OCI-M1 (cell line): ENCODE data around the gene SAPCD1.
"Not testable (repeated sequence)": the region's sequence is repeated elsewhere in the genome, so short reads cannot be mapped to it uniquely, and the experiment has no call there.

Experiments used
- DNase-seq: peaks from one replicate; lab custom pipeline; 2025; lab: John Stamatoyannopoulos, UW

The SAPCD1 gene

GRCh38 chr6:31777667-31778050, 15.2 kb downstream of the SAPCD1 start:
- no peak for DNase-seq

DNA sequence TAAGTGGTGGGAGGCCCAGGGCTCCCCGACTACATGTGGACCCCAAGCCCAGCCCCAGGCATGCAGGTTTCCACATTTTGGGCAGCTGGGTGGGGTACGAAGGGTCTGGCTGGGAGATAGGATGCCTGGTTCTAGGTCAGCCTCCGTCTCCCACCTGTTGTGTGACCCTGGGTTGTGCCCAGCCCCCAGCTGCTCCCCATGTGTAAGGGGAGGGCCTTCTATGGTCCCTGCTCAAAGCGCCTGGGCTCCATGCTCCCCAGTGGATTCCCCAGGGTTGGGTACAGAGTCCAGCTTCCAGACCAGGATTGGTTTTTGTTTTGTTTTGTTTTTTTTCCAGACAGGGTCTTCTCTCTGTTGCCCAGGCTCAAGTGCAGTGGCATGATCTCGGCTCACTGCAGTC, 15.7 kb downstream of the SAPCD1 start:
- no peak for DNase-seq

DNA sequence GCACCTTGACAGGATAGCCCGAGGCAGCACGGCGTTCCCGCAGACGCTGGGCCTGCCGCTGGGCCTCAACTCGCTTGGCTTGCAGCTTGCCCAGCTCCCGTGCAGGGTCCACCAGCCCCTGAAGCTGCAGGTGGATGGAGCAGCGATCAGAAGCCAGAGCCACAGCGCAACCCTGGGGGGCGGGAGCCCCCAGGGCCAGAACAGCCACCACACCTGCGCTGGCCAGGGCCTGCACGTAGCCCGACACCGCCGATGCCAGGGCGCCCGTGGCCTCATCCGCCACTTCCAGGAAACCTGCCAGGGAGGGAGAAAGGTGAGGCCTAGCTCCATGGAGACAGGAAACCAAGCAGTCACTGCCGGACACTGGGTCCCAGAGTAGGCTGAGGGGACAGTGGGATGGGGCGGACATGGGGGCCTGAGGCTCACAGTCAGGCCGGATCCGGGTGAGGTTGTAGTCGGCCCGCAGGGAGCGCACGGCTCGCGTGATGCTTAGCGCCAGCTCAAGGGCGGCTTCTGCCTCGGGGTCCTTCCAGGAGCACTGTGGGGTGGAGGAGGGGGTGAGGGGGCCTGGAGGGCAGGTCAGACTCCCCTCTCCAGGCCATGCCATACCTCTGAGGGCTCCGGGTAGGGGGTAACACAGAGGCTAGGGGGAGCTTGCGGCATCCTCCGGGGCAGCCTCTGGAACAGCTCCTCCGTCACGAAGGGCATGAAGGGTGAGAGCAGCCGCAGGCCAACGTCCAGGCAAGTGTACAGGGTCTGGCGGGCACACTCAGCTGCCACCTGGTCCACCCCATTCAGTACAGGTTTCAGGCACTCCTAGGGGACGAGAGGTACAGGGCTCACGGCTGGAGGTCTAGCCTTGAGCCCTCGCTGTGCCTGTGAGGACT, 16.8 kb downstream of the SAPCD1 start:
- no peak for DNase-seq

DNA sequence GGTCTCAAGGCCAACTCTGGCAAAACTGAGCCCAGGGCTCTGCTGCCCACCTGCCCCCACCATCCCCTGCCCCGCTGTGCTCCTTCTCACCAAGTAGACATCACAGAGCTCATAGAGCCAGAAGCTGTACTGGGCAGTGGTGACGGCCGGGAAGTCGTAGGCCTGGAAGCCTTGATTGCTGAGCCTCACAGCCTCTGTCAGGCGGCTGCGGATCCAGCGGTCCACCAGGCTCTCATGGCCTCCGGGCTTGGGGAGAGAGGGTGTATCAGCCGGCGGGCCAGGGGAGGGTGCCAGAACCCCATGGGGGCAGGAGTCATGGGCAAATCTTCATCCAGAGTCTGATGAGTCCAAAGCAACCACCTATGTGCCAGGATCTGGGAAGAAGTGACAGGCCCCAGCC, 17.5 kb downstream of the SAPCD1 start:
- DNase-seq = no peak

GRCh38 chr6:31780507-31781243, 18.2 kb downstream of the SAPCD1 start:
- DNase-seq = no peak

DNA sequence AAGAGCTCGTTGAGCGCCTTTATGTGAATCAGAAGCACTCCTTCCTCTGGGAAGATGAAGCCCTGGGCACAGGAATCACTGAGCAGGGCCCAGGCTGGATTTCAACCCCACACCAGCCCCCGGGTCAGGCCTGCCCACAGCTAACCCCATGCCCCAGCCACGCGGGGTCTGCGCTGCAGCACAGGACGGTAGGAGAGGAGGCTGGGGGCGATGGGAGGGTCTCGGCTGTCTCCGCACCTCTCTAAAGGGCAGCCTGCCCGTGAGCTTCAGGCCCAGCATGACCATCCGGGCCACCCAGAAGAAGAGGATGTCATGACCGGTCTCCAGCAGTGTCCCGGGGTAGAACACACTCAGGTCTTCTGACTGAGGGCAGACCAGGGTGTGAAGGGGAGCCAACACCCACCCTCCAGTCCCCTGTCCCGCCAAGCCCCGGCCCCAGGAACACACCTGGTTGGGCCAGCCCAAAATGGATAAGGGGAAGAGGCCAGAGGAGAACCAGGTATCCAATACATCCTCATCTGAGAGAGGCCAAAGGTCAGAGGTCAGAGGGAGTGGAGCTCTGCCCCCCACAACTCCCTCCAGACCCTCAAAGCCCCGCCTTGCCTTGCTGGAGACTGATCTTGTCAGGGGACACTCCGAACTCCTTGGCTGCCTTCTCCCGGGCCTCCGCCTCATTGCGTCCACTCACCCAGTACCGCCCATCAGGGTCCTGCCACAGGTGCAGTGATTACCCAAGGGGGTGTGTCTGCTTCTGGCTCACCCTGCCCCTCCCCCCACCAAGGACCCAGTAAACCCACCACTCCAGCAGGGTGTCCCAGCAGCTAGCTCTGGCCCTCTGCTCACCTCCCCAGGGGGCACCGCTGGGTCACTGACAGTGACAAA, 19.0 kb downstream of the SAPCD1 start:
- no peak for DNase-seq

- no peak for DNase-seq
Observed at GRCh38 chr6:31782126-31782855, 19.8 kb downstream of the SAPCD1 start.

DNA sequence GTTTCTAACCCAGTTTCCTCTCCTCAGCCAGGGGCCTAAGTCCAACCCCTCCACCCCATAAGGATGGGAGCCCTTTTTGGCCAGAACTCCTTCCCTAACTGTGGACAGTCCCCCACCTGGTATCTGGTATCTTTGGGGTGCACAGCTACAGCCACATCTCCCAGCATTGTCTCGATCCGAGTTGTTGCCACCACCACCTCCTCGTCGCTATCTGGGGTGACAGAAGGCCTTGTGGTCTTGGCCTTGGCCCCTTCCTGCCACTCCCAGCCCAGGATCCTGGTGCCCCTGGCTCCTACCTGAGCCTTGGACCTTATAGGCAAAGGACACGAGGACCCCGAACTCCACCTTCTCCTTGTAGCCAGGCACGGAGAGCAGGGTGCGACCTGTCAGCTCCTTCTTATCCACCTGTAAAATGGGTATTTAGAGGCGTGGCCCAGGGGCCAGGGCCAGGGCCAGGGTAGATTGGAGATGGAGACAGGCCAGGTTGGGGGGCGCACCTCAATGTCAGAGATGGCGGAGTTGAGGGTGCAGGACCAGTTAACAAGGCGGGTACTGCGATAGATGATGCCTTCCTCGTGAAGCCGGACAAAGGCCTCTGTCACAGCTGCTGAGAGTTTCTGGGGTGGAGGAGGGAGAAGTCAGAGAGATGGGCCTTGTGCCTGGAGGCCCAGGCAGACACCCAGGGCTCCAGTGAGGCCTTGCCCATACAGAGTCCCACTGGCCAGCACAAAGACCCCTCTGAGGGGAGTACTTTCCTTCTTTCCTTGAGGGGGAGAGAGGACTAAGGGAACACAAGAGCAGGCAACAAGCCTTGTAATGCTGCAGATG, 21.9 kb downstream of the SAPCD1 start:
- no peak for DNase-seq

DNA sequence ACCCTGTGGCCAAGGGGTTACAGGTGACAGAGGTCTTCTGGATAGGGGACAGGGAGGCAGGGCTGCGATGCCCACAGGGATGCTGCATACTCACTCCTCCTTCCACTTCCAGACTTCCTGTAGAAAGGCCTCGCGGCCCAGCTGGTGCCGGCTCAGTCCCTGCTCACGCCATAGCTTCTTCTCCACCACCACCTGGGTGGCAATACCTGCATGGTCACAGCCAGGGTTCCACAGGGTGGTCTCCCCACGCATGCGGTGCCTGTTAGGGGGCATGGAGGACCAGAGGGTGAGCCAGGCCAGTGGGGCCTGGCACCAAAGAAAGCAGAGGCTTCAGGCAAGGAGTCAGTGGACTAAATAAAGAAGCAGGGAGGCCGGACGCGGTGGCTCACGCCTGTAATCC, 23.0 kb downstream of the SAPCD1 start:
- no peak for DNase-seq

DNA sequence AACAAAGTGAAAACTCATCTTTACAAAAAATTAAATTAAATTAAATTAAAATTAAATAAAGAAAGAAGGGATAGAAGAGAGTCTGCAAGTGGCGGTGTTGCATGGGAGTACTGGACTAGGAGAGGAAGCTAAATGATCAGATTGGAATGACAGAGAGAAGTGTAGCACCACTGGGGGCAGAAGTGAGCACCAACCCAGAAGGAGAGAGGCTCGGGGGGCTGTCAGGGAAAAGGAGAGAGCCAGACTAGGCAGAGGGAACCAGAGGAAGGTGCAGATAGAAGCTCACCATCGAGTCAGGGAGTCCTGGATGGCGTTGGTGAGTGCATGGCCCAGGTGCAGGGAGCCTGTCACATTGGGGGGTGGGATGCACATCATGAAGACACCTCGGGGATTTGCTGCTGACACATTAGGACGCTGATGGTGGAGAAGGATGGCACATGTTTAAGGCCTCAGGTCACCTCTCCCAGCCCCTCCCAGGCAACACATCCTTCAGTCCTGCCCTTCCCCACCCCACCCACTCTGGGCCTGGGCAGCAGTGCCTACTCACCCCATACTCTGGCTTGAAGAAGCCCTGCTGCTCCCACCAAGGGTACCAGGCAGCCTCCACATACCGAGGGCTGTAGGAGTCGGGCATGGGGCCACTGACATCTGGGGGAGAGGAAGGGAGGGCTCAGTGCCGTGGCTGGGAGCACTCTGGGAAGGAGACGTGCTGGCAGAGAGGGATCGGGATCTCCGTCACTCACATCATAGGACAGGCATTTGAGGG, 29.1 kb downstream of the SAPCD1 start:
- peak; percentile 83 for DNase-seq

GRCh38 chr6:31792090-31792374, 29.6 kb downstream of the SAPCD1 start:
- DNase-seq = no peak

GRCh38 chr6:31792761-31793171, 30.3 kb downstream of the SAPCD1 start:
- no peak for DNase-seq

- not testable (repeated sequence) for DNase-seq
Observed at GRCh38 chr6:31793927-31794245, 31.4 kb downstream of the SAPCD1 start.

DNA sequence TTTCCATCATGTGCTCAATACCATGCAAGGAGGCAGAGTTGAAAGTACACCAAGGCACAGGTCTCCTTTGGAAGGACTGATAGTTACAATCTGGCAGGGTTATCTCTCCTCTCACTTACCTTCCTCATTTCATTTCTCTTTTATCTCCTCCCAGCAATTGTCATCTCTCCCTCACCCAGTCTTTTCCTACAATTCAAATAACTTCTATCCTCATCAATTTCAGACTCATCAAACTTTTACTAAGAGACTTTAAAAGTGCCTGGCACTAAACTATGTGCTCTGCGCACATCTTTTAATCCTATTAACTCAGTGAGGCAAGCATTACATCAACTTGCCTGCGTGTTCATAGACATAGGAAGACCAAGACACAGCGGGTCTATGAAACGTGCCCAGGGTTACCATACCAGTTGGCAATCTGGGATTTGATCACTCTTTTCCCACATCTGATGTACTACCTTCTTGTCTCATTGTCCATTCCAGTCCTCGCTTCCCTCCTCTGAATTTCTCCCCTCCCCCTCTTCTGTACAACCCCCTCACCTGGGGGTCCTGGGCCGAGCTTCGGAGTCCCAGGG, 31.9 kb downstream of the SAPCD1 start:
- peak; percentile 67 for DNase-seq

DNA sequence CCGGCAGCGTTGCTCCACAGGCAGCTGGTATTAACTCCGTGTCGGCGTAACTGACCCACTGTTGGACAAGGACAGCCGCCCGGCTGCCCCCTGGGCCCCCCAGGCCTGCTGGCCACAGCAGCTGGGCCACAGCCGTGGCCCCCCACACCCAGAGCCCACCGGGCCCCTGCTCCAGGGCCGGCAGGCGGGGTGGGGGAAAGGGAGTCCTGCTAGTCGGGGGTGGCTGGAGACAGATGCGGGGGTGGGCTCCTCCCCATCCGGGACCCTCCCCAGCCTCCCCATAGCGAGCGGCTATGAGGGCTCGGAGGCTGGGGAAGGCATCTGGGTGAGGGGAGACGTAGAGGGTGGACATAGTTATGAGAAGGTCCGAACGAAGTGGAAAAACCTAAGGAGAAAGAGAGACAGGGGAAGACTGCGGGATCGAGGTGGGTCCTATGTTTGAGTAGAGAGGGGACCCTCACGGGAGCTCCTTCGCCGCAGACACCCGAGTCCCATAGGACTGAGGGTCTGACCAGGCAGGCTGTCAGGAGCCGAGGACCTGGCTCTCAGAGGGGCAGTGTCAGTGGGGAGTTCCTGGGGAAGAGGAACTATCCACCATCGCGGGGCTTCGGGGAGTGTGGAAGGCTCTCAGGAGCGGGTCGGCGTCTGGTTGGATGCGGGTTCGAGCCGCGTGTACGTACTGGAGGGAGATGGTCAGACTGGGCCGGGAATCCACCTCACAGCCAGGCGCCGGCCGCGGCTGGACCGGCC, 32.6 kb downstream of the SAPCD1 start:
- DNase-seq = peak; percentile 89

DNA sequence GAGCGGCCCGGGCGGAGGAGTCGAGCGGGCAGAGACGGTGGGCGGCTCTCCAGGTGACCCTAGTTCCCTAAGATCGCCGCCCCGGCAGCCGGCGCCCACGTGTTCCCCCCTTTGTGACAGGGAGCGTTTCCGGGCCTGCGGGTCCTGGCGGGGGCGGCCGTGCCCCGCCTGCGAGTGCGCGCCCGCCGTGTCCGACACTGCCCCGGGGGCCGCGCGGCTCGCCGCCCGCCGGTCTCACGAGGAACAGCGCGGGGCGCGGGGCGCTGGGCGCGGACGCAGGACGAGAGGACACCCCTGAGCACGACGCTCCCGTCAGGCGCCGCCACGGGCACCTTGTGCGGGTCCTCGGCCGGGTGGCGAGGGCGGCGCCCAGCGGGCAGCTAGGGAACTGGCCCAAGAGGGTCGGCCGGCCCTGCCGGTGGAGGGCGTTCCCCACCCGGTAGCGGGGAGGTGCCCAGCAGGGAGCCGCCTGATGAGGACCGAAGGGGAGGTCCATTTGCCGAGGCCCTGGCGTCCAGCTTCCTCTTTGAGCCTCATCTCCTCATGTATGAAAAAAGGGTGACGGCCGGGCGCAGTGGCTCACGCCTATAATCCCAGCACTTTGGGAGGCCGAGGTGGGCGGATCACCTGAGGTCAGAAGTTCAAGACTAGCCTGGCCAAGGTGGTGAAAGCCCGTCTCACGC, 33.3 kb downstream of the SAPCD1 start, which contains the start of gene VARS1:
VARS1 (minus strand) TSS at position 137 of the 683 bp plus-strand sequence. CDS start 535 bp downstream, outside the sequence.
- DNase-seq = peak; percentile 98

DNA sequence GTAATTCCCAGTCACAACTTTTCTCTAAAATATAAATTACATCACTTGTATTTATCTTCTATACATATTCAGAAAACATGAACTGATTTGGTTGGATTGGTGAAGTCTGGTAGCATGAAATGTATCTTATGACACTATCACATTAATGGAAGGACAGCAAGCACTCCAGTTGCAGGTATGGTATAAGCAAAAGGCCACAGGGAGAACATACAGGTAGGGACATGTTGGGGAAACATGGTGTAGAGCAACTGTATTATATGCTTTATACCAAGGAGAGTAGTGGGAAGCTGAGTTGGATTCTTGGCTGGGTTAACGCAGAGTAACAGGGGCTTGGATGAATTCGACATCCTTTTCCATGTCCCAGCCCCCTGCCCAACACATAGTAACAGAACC, 34.5 kb downstream of the SAPCD1 start:
- DNase-seq = no peak

DNA sequence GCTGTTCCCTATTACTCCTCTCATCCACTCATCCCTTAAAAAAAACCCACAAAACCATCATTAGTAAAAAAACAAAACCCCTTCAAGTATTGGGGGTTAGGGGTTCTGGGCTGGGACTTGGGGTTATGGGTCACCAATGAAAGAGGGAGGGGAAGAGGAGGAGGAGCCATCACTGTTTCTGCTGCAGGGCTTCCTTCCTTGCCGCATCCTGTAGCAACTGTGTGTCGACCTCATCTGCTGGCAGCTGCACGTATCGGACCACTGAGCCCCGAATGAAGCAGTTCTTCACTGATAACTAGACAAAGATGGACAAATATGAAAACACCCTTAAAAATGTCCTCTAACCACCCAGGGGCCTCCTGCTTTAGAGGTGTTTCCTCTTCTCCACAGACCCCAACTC, 35.1 kb downstream of the SAPCD1 start:
- DNase-seq = no peak

DNA sequence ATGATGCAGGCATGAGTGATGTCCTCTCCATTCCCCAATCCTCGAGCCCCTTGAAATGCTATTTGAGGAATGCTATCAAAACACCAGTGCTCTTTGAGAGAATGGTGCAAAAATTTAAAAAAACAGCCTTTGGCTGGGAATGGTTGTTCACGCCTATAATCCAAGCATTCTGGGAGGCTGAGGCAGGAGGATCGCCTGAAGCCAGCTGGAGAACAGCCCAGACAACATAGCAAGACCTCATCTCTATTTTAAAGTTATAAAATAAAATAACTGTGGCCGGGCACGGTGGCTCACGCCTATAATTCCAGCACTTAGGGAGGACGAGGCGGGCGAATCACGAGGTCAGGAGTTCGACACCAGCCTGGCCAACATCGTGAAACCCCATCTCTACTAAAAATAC, 37.3 kb downstream of the SAPCD1 start:
- DNase-seq = no peak
